NCI-H69 (cell line): ENCODE measurements around the gene MRPS7.
"Not testable (repeated sequence)": the region's sequence is repeated elsewhere in the genome, so short reads cannot be mapped to it uniquely, and the experiment has no call there.

Source experiments
- DNase-seq: peaks from one replicate; lab custom pipeline; 2025; lab: John Stamatoyannopoulos, UW

Gene MRPS7

DNA sequence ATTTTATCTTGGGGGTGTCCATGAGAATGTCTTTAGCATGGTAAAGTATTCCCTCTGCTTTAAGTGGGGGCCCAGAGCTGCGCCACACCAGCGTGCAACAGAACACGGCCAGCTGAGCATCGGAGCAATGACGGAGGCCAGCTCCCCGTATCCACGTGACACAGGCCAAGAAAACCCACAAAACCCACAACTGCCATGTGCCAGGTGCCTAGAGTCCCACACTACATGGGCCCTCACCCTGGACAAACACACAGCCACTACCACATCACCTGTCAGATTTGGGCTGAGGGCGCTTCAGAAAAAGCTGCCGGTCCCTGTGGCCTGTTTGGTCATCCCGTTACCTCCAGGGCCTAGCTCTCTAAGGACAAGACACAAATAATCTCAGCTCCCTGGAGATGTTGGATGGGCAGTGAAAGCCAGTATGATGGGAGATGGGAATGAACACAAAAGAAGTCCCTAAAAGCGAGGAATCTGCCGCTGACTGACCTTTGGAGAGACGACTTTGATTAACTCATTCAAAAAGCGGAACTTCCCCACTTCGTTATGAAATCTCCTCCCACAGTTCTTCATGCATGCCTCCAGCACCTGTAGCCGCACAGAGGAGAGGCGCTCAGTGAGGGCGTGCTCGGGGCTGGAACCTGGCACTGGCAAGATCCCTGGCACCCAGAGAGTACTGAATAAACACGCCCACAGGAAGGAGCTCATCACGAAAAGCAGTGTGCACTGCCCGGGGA is 17.4 kb upstream of the MRPS7 start:
- DNase-seq: no peak

DNA sequence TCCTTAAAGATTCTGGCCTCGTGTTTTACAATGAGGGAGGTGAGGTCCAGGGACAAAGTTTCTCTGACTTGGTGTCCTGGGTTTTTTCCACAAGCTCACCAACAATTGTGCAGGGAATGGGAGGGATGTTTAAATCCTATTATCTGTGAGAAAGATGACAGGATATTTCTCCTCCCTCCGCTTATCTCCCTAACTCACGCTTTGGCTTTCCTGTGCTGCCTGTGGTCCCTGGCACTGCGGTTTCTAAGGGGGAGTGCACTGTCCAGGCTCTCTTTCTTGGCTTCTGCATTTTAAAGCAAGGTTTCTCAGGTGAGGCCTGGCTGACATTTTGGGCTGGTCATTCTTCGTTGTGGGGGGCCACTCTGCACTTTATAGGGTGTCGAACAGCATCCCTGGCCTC is 16.7 kb upstream of the MRPS7 start:
- no peak for DNase-seq

DNA sequence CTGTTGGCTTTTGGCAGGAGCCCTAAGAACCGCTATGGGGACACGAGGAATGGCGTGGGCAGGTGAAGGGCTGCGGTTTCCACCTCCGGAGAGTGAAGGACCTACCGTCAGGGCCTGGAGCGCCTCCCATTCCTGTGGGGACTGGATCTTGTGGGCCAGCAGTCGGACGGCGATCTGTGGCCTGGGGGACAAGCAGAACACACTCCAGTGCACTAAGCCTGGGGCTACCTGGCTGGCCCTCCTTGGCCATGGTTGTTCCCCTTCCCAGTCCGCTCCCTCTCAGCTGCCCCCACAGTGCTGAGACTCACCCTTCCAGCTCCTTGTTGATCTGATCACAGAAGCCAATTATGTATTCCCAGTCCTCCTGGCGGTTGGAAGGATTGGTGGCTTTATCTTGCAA is 15.3 kb upstream of the MRPS7 start:
- no peak for DNase-seq

GRCh38 chr17:75249564-75249963 is 12.1 kb upstream of the MRPS7 start:
- no peak for DNase-seq

DNA sequence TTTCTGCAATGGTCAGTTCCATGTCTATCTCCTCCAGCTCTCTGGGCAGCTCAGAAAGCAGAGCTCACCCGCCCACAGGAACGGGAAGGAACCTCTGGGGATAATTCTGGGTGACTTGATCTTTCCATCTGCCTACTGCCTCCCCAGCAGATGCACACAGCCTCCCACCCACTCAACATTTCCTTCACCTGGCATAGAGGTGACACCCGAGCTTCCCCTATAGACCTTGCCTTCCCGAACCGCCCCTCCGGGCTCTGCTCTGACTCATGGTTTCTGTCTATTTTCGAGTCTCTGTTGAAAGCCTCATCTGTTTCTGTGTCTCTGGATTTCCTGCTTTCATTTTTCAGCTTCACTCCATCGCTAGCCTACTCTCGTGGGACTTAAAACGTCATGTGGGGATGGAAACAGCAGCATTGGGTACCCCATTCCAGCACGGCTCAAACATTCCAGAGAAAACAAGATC is 11.6 kb upstream of the MRPS7 start:
- no peak for DNase-seq

GRCh38 chr17:75252039-75252816 is 9.5 kb upstream of the MRPS7 start:
- no peak for DNase-seq

- not testable (repeated sequence) for DNase-seq
Measured at GRCh38 chr17:75255954-75256698, 5.6 kb upstream of the MRPS7 start.

DNA sequence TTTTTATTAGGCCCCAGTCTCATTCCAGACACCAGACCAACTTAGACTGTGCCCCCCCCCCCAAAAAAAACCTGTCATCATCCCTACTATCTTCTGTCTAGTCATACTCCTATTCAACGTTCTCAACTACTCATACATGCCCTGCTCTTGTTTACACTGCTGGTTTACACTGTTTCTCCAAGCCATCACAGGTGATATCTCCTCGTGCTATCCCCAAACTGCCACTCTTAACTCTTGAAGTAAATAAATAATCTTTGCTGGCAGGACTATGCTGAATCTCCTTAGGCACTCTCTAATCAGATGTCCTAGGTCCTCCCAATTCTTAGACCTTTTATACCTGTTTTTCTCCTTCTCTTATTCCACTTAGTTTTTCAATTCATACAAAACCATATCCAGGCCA is 4.5 kb upstream of the MRPS7 start:
- DNase-seq: not testable (repeated sequence)

DNA sequence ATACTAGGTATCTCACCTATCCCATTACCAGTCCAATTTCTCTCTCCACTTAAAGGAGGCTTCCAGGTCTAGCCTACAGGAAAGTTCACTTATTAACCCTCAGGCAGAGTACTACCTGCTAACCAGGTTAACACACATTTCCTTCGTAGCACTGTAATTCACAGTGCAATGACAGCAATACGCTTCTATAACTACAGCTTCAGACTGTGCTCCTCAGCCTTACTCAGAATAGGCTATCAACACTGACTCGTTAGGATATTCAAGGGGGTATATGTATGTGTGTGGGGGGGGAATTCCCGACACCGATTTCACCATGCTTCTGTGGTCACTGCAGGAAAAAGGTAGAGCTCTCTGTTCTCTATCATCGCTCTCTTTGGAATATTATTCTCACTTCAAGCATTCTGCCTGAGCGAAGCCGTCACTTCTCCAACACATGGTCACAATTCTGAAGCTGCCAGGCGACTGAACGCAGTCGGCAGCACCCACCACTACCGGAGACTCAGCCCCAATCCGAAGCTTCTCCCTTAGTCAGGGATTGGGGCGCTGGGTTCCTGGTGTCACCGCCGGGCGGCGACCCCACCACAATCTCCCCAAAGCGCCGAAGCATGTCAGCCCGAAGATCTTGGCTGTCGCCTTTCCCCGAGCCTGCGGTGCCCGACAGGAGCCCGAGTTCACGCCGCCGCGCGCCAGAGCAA is 891 bp upstream of the MRPS7 start:
- no peak for DNase-seq

GRCh38 chr17:75262112-75262606 is 480 bp downstream of the MRPS7 start:
- peak; percentile 43 for DNase-seq

GRCh38 chr17:75263055-75263454 is 1.4 kb downstream of the MRPS7 start:
- no peak for DNase-seq

- DNase-seq: no peak
Measured at GRCh38 chr17:75265614-75266315, 4.1 kb downstream of the MRPS7 start.

DNA sequence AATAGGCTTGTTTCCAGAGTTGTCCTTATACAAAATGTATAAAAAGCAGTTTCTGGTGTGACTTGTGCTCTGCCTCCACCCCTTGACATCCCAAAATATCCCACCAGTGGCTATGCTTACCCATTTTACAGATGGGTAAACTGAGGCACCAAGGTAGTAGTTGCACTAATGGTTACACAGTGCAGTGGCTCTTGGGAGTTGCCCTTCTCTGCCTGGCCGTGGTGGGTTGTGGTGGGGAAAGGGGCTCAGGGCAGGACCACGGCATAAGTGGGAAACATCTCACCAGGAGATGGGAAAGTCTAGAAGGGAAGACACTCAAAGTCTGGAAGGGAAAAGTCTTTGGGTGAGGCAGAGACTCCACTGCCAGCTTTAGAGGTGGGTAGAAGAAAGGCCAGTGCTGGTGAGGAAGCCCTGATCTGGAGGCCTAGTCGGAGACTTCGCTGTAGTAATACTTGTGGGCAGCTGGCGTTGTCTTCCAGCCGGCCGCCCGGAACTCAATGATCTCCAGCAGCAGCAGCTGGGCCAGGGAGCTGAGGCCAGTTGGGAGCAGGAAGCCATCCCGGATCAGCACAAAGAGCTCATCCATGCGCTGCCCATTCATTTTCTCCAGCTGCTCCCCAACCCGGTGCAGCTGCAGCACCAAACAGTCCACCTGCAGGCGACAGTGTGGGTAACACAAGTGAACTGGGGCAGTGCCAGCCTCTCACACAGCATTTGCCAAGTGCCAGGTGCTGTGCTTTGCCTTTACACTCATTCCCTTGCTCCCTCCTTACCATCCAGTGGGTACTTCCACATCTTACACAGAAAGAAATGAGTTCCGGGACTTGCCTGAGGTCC is 4.9 kb downstream of the MRPS7 start:
- no peak for DNase-seq

- DNase-seq: no peak
Measured at GRCh38 chr17:75267153-75267410, 5.4 kb downstream of the MRPS7 start.

DNA sequence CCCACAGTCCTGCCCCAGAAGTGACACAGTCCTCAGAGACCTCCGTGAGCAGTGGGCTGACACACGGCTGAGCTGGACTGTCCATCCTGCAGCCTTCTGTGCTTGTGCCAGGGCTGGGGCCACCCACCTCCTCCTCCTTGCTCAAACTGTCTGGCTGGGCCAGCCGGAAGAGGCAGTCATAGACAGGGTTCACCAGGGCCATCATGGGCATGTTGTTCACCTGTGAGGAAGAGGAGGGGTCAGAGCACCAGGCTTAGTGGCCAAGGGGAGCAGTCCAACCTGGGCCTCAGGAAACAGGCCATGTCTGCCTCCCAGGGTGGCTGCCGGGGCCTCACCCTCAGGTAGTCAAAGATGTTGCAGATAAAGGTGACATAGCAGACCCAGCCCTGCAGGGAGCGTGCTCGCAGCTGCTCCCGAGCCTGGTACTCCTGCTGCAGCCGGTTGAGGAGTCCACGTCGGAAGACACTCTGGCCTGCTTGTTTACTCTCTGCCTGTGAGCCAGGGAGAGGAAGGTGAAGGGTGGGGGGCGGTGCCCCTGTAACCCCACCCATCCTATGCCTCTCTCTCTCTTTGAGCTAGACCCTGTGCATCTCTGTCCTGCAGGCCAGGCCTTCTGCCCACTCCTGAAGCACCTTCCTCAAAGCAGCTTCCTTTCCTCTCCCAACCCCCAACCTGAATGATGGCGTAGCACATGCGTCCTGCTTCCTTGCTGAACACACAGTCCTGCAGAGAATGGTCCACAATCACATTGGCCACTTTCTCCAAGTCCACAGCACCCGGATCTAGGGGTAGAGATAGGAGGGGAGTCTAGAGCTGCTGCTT is 5.9 kb downstream of the MRPS7 start:
- peak; percentile 50 for DNase-seq

GRCh38 chr17:75269844-75270217 is 8.2 kb downstream of the MRPS7 start:
- peak; percentile 75 for DNase-seq

GRCh38 chr17:75270218-75270965 is 8.7 kb downstream of the MRPS7 start:
- peak; percentile 85 for DNase-seq

DNA sequence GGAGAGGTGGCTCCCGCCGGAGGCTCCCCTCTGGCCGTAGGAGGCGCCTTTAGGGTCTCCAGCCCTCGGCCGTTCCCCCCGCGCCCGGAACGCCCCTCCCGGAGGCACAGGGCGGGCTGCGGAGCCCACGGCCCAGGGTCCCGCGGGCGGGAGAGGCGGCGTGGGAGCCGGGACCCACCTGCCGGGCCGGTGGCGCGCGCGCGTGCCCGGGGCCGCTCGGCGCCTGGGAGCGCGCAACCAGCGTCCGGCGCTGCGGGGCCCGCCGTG is 9.2 kb downstream of the MRPS7 start, which contains the start of gene MIF4GD:
TSS of gene MIF4GD (minus strand) at position 266 of the 267 bp plus-strand sequence. CDS start 1,036 bp downstream, outside the sequence.
- no peak for DNase-seq
